ENCODE results near the gene PCDHA11.
A peak's percentile ranks its signal among the peaks of the same experiment; 100 is the strongest.

PCDHA11 gene

DNA sequence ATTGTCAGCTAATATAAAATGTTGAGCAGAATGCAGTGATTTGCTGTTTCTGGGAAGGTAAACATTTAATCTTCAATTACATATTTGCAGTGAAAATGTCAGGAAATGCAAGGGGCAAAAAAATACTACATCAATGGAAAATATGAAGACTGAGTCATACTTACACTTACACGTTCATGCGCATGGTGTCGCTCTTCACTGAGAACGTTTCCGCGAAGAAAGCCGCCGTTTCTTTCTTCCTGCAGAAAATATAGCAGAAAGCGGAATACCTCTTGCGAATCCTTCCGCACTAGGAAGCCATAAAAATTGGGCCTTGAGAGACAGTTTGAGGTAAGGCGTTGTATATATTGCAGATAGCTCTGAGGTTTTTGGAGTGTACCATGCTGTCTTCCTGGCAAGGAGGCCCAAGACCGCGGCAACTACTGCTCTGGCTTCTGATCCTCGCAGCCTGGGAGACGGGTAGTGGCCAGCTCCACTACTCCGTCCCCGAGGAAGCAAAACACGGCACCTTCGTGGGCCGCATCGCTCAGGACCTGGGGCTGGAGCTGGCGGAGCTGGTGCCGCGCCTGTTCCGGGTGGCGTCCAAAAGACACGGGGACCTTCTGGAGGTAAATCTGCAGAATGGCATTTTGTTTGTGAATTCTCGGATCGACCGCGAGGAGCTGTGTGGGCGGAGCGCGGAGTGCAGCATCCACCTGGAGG lies 13.3 kb downstream of the PCDHA11 start, which contains the start of gene PCDHA13:
Gene PCDHA13, plus strand, starts transcription at position 236 of the 702 bp plus-strand sequence. Its CDS starts 145 bp downstream, at position 381.
- DNase-seq (ENCODE audit: insufficient read length, low spot score) (no peak), FAIRE-seq (no peak)
- TF ChIP-seq, protein P1, sequence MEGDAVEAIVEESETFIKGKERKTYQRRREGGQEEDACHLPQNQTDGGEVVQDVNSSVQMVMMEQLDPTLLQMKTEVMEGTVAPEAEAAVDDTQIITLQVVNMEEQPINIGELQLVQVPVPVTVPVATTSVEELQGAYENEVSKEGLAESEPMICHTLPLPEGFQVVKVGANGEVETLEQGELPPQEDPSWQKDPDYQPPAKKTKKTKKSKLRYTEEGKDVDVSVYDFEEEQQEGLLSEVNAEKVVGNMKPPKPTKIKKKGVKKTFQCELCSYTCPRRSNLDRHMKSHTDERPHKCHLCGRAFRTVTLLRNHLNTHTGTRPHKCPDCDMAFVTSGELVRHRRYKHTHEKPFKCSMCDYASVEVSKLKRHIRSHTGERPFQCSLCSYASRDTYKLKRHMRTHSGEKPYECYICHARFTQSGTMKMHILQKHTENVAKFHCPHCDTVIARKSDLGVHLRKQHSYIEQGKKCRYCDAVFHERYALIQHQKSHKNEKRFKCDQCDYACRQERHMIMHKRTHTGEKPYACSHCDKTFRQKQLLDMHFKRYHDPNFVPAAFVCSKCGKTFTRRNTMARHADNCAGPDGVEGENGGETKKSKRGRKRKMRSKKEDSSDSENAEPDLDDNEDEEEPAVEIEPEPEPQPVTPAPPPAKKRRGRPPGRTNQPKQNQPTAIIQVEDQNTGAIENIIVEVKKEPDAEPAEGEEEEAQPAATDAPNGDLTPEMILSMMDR (IDR thresholded peaks at IDR 0.05; ENCODE audit: insufficient read depth, missing control alignments), result no peak

DNA sequence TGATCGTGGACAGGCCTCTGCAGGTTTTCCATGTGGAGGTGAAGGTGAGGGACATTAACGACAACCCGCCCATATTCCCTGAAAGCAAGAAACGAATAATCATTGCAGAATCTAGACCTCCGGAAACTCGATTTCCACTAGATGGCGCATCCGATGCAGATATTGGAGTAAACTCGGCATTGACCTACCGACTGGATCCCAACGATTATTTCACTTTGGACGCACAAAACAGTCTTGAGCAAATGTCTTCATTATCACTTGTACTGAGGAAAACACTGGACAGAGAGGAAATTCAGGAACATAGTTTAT lies 13.8 kb downstream of the PCDHA11 start:
- TF ChIP-seq, protein P1 (IDR thresholded peaks at IDR 0.05; ENCODE audit: insufficient read depth, missing control alignments), result peak; percentile 60
- DNase-seq (ENCODE audit: insufficient read length, low spot score), result no peak
- FAIRE-seq, result no peak

DNA sequence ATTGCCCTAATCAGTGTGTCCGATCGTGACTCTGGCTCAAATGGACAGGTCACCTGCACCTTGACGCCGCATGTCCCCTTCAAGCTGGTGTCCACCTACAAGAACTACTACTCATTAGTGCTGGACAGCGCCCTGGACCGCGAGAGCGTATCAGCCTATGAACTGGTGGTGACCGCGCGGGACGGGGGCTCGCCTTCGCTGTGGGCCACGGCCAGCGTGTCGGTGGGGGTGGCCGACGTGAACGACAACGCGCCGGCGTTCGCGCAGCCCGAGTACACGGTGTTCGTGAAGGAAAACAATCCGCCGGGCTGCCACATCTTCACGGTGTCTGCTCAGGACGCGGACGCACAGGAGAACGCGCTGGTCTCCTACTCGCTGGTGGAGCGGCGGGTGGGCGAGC lies 14.6 kb downstream of the PCDHA11 start:
- FAIRE-seq, result no peak
- TF ChIP-seq, protein P1 (IDR thresholded peaks at IDR 0.05; ENCODE audit: insufficient read depth, missing control alignments), result no peak
- DNase-seq (ENCODE audit: insufficient read length, low spot score), result no peak

DNA sequence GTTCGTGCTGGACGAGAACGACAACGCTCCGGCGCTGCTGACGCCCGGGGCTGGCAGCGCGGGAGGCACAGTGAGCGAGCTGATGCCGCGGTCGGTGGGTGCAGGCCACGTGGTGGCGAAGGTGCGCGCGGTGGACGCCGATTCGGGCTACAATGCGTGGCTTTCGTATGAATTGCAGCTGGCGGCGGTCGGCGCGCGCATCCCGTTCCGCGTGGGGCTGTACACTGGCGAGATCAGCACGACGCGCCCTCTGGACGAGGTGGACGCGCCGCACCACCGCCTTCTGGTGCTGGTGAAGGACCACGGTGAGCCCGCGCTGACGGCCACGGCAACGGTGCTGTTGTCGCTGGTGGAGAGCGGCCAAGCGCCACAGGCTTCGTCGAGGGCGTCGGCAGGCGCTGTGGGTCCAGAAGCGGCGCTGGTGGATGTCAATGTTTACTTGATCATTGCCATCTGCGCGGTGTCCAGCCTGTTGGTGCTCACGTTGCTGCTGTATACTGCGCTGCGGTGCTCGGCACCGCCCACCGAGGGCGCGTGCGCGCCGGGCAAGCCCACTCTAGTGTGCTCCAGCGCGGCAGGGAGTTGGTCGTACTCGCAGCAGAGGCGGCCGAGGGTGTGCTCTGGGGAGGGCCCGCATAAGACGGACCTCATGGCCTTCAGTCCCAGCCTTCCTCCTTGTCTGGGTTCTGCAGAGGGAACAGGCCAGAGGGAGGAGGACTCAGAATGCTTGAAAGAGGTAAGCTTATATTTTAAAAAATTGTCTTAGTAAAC lies 15.4 kb downstream of the PCDHA11 start:
- FAIRE-seq (no peak), DNase-seq (ENCODE audit: insufficient read length, low spot score) (no peak)
- TF ChIP-seq, protein P1 (IDR thresholded peaks at IDR 0.05; ENCODE audit: insufficient read depth, missing control alignments), result no peak

DNA sequence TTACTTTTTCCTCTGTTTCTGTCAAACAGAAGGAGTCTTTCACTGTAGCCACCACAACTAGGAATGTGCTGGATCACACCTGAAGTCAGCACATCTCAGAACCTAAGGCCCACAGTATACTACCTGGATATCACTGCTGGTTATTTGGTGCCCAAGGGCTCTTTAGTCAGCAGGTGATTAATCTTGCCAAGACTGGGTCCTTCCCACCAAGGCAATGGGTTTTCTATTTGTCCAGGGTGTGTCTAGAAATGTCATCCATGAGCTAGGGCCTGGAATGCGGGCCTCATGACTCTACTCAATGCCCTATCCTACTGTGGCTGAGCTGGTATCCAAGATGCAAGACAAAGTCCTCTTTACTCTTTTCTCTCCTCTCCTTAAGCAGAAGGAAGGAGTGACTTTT lies 47.6 kb downstream of the PCDHA11 start:
- TF ChIP-seq, protein P1 (IDR thresholded peaks at IDR 0.05; ENCODE audit: insufficient read depth, missing control alignments), result no peak
- no peak for DNase-seq (ENCODE audit: insufficient read length, low spot score)
- FAIRE-seq, result no peak
